Stimulated activated naive CD8-positive, alpha-beta T cell treated with anti-CD3 and anti-CD28 coated beads, Interleukin-15, amount 100 ng/mL, for 72 hours (primary cell): Measurements from ENCODE around the gene TBC1D5.
"Not testable (repeated sequence)": the region's sequence is repeated elsewhere in the genome, so short reads cannot be mapped to it uniquely, and the experiment has no call there.

Source experiments
- ATAC-seq: fragments of 150-1000 bp; cut with Tn5 transposase; 2 replicates; pipeline ENCODE4 v1.10.0; 2021; ENCODE audit warnings: mild to moderate bottlenecking, moderate library complexity
- DNase-seq, 2 donors: peaks; one replicate each; pipeline ENCODE4 v3.0.0; 2021 to 2022
- H3K27ac Mint-ChIP-seq, 2 donors: one replicate each; pipeline ENCODE4 v1.8.0; 2022; ENCODE audit warnings: mild to moderate bottlenecking in 2 of 2, mixed read lengths in 2 of 2, moderate library complexity in 2 of 2
- H3K27me3 Mint-ChIP-seq: one replicate; pipeline ENCODE4 v1.8.0; 2022; ENCODE audit warnings: mixed read lengths
- H3K4me1 Mint-ChIP-seq: one replicate; pipeline ENCODE4 v1.8.0; 2022; ENCODE audit warnings: mild to moderate bottlenecking, mixed read lengths
- H3K4me3 Mint-ChIP-seq, 2 donors: one replicate each; pipeline ENCODE4 v1.8.0; 2022; ENCODE audit warnings: mild to moderate bottlenecking in 2 of 2, mixed read lengths in 2 of 2, moderate library complexity in 1 of 2
- H3K9me3 Mint-ChIP-seq, 2 donors: one replicate each; pipeline ENCODE4 v1.8.0; 2022; ENCODE audit warnings: mixed read lengths in 2 of 2

The TBC1D5 gene

GRCh38 chr3:17398959-17399551, 343.4 kb downstream of the TBC1D5 start:
- H3K4me3 Mint-ChIP-seq: no peak overlapping the region
- no peaks in the 10 kb centered on the region for H3K9me3 Mint-ChIP-seq
- no peaks in the 10 kb centered on the region for H3K27me3 Mint-ChIP-seq
- DNase-seq (no peak), ATAC-seq (no peak)
- H3K27ac Mint-ChIP-seq: no peak overlapping the region
- H3K4me1 Mint-ChIP-seq: no peaks in the 10 kb centered on the region

- peaks cover 4 to 7% of the 10 kb centered on the region in 2 donors for H3K9me3 Mint-ChIP-seq
- no peaks in the 10 kb centered on the region for H3K4me1 Mint-ChIP-seq
- no peak for ATAC-seq
- H3K27me3 Mint-ChIP-seq: no peaks in the 10 kb centered on the region
- no peak overlapping the region for H3K27ac Mint-ChIP-seq
- H3K4me3 Mint-ChIP-seq: no peak overlapping the region
- no peak for DNase-seq
Observed at GRCh38 chr3:17396036-17396435, 346.4 kb downstream of the TBC1D5 start.

- H3K4me1 Mint-ChIP-seq: no peaks in the 10 kb centered on the region
- no peak overlapping the region for H3K4me3 Mint-ChIP-seq
- ATAC-seq: no peak
- H3K27ac Mint-ChIP-seq: no peak overlapping the region
- no peaks in the 10 kb centered on the region for H3K27me3 Mint-ChIP-seq
- no peak for DNase-seq
- peaks cover 4 to 7% of the 10 kb centered on the region in 2 donors for H3K9me3 Mint-ChIP-seq
Observed at GRCh38 chr3:17394541-17395155, 347.8 kb downstream of the TBC1D5 start.

- H3K4me3 Mint-ChIP-seq, H3K27ac Mint-ChIP-seq: not testable (repeated sequence)
Observed at GRCh38 chr3:17392516-17392915, 349.9 kb downstream of the TBC1D5 start.

GRCh38 chr3:17390785-17391184, 351.6 kb downstream of the TBC1D5 start:
- ATAC-seq (no peak), DNase-seq (no peak)
- Mint-ChIP-seq H3K27me3 (no peaks in the 10 kb centered on the region), H3K4me3 (no peak overlapping the region), H3K4me1 (no peaks in the 10 kb centered on the region), H3K27ac (no peak overlapping the region), H3K9me3 (peaks cover 4 to 7% of the 10 kb centered on the region in 2 donors)

More at GRCh38 chr3:17392516-17392915, 349.9 kb downstream of the TBC1D5 start:
- not testable (repeated sequence) for H3K9me3 Mint-ChIP-seq, DNase-seq, H3K27me3 Mint-ChIP-seq, H3K4me1 Mint-ChIP-seq, ATAC-seq

GRCh38 chr3:17387108-17387507, 355.3 kb downstream of the TBC1D5 start:
- DNase-seq: no peak
- no peak for ATAC-seq
- H3K4me3 Mint-ChIP-seq: no peak overlapping the region
- H3K27ac Mint-ChIP-seq: no peak overlapping the region
- H3K9me3 Mint-ChIP-seq: no peaks in the 10 kb centered on the region
- no peaks in the 10 kb centered on the region for H3K4me1 Mint-ChIP-seq
- no peaks in the 10 kb centered on the region for H3K27me3 Mint-ChIP-seq

- no peak overlapping the region for H3K4me3 Mint-ChIP-seq
- H3K27ac Mint-ChIP-seq: no peak overlapping the region
- H3K4me1 Mint-ChIP-seq: no peaks in the 10 kb centered on the region
- no peaks in the 10 kb centered on the region for H3K9me3 Mint-ChIP-seq
- ATAC-seq (no peak), DNase-seq (no peak)
- H3K27me3 Mint-ChIP-seq: no peaks in the 10 kb centered on the region
Observed at GRCh38 chr3:17386432-17386831, 356.0 kb downstream of the TBC1D5 start.

- no peak for ATAC-seq
- Mint-ChIP-seq H3K9me3 (no peaks in the 10 kb centered on the region), H3K27me3 (no peaks in the 10 kb centered on the region), H3K27ac (no peak overlapping the region), H3K4me3 (no peak overlapping the region), H3K4me1 (no peaks in the 10 kb centered on the region)
- no peak for DNase-seq
Observed at GRCh38 chr3:17384567-17385296, 357.7 kb downstream of the TBC1D5 start.

- Mint-ChIP-seq H3K27me3 (no peaks in the 10 kb centered on the region), H3K9me3 (no peaks in the 10 kb centered on the region), H3K4me3 (no peak overlapping the region), H3K4me1 (no peaks in the 10 kb centered on the region), H3K27ac (no peak overlapping the region)
- DNase-seq (no peak), ATAC-seq (no peak)
Observed at GRCh38 chr3:17373304-17373703, 369.1 kb downstream of the TBC1D5 start.

GRCh38 chr3:17372362-17373210, 369.8 kb downstream of the TBC1D5 start:
- no peaks in the 10 kb centered on the region for H3K4me1 Mint-ChIP-seq
- H3K9me3 Mint-ChIP-seq: no peaks in the 10 kb centered on the region
- ATAC-seq (no peak), DNase-seq (no peak)
- H3K27ac Mint-ChIP-seq: no peak overlapping the region
- no peaks in the 10 kb centered on the region for H3K27me3 Mint-ChIP-seq
- H3K4me3 Mint-ChIP-seq: no peak overlapping the region

GRCh38 chr3:17369973-17370372, 372.5 kb downstream of the TBC1D5 start:
- H3K4me3 Mint-ChIP-seq: no peak overlapping the region
- DNase-seq: no peak
- H3K9me3 Mint-ChIP-seq: no peaks in the 10 kb centered on the region
- H3K27me3 Mint-ChIP-seq: no peaks in the 10 kb centered on the region
- no peak for ATAC-seq
- H3K27ac Mint-ChIP-seq: no peak overlapping the region
- H3K4me1 Mint-ChIP-seq: no peaks in the 10 kb centered on the region

GRCh38 chr3:17367171-17367570, 375.3 kb downstream of the TBC1D5 start:
- no peak for DNase-seq
- no peaks in the 10 kb centered on the region for H3K4me1 Mint-ChIP-seq
- H3K27ac Mint-ChIP-seq: no peak overlapping the region
- no peaks in the 10 kb centered on the region for H3K9me3 Mint-ChIP-seq
- no peaks in the 10 kb centered on the region for H3K27me3 Mint-ChIP-seq
- H3K4me3 Mint-ChIP-seq: no peak overlapping the region
- ATAC-seq: no peak

- Mint-ChIP-seq H3K27me3 (no peaks in the 10 kb centered on the region), H3K4me3 (no peak overlapping the region), H3K27ac (no peak overlapping the region), H3K4me1 (no peaks in the 10 kb centered on the region), H3K9me3 (no peaks in the 10 kb centered on the region)
- DNase-seq (no peak), ATAC-seq (no peak)
Observed at GRCh38 chr3:17360991-17361390, 381.4 kb downstream of the TBC1D5 start.

GRCh38 chr3:17359911-17360310, 382.5 kb downstream of the TBC1D5 start:
- DNase-seq: no peak
- Mint-ChIP-seq H3K4me3 (no peak overlapping the region), H3K4me1 (no peaks in the 10 kb centered on the region), H3K27ac (no peak overlapping the region), H3K9me3 (no peaks in the 10 kb centered on the region), H3K27me3 (no peaks in the 10 kb centered on the region)
- no peak for ATAC-seq

- no peaks in the 10 kb centered on the region for H3K9me3 Mint-ChIP-seq
- H3K4me3 Mint-ChIP-seq: no peak overlapping the region
- DNase-seq: no peak
- no peaks in the 10 kb centered on the region for H3K27me3 Mint-ChIP-seq
- no peak for ATAC-seq
- H3K4me1 Mint-ChIP-seq: no peaks in the 10 kb centered on the region
- H3K27ac Mint-ChIP-seq: no peak overlapping the region
Observed at GRCh38 chr3:17357035-17357710, 385.3 kb downstream of the TBC1D5 start.
